SW 1271 (cell line): ENCODE measurements around the gene THSD4.

Experiments
- DNase-seq, 2 experiments: peaks; one replicate each; lab custom pipeline; 2025; lab: John Stamatoyannopoulos, UW

THSD4 gene

GRCh38 chr15:71586463-71586862 is 471.2 kb downstream of the THSD4 start:
- no peak for DNase-seq

GRCh38 chr15:71588746-71589145 is 473.5 kb downstream of the THSD4 start:
- DNase-seq: peak in 1 of 2 experiments; percentile 28

- no peak for DNase-seq
Observed at GRCh38 chr15:71591057-71591456, 475.8 kb downstream of the THSD4 start.

GRCh38 chr15:71592203-71592602 is 476.9 kb downstream of the THSD4 start:
- no peak for DNase-seq

GRCh38 chr15:71595846-71596553 is 480.7 kb downstream of the THSD4 start:
- DNase-seq: no peak

GRCh38 chr15:71596672-71597071 is 481.4 kb downstream of the THSD4 start:
- DNase-seq: no peak

- no peak for DNase-seq
Observed at GRCh38 chr15:71597126-71597525, 481.9 kb downstream of the THSD4 start.

- DNase-seq: no peak
Observed at GRCh38 chr15:71597637-71598036, 482.4 kb downstream of the THSD4 start.

GRCh38 chr15:71598741-71599140 is 483.5 kb downstream of the THSD4 start:
- DNase-seq: no peak

GRCh38 chr15:71599418-71600151 is 484.3 kb downstream of the THSD4 start:
- no peak for DNase-seq

- DNase-seq: no peak
Observed at GRCh38 chr15:71600237-71600636, 485.0 kb downstream of the THSD4 start.

- no peak for DNase-seq
Observed at GRCh38 chr15:71601038-71601834, 486.0 kb downstream of the THSD4 start.

- no peak for DNase-seq
Observed at GRCh38 chr15:71603379-71603778, 488.1 kb downstream of the THSD4 start.

GRCh38 chr15:71607383-71607782 is 492.1 kb downstream of the THSD4 start:
- no peak for DNase-seq

GRCh38 chr15:71610728-71611552 is 495.7 kb downstream of the THSD4 start:
- no peak for DNase-seq

- no peak for DNase-seq
Observed at GRCh38 chr15:71611553-71612396, 496.5 kb downstream of the THSD4 start.

- DNase-seq: no peak
Observed at GRCh38 chr15:71612397-71612722, 497.1 kb downstream of the THSD4 start.

GRCh38 chr15:71612869-71613268 is 497.6 kb downstream of the THSD4 start:
- DNase-seq: no peak

GRCh38 chr15:71623111-71623510 is 507.8 kb downstream of the THSD4 start:
- no peak for DNase-seq

GRCh38 chr15:71626596-71627088 is 511.4 kb downstream of the THSD4 start:
- DNase-seq: no peak

GRCh38 chr15:71627188-71627587 is 511.9 kb downstream of the THSD4 start:
- no peak for DNase-seq
